Measurements from ENCODE around the gene JMJD1C.

The JMJD1C gene

DNA sequence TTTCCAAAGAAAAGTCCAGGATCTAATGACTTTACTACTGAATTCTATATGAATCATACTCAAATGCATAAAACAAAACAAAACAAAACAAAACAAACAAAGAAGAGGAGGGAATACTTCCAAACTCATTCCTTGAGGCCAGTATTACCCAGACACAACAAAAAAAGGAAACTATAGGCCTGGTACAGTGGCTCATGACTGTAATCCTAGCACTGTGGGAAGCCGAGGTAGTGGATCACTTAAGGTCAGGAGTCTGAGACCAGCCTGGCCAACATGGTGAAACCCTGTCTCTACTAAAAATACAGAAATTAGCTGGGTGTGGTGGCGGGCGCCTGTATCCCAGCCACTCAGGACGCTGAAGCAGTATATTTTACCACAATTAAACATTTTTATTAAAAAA lies 218.0 kb downstream of the JMJD1C start:
- TF ChIP-seq, protein P1, sequence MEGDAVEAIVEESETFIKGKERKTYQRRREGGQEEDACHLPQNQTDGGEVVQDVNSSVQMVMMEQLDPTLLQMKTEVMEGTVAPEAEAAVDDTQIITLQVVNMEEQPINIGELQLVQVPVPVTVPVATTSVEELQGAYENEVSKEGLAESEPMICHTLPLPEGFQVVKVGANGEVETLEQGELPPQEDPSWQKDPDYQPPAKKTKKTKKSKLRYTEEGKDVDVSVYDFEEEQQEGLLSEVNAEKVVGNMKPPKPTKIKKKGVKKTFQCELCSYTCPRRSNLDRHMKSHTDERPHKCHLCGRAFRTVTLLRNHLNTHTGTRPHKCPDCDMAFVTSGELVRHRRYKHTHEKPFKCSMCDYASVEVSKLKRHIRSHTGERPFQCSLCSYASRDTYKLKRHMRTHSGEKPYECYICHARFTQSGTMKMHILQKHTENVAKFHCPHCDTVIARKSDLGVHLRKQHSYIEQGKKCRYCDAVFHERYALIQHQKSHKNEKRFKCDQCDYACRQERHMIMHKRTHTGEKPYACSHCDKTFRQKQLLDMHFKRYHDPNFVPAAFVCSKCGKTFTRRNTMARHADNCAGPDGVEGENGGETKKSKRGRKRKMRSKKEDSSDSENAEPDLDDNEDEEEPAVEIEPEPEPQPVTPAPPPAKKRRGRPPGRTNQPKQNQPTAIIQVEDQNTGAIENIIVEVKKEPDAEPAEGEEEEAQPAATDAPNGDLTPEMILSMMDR (IDR thresholded peaks at IDR 0.05; ENCODE audit: insufficient read depth, low read length, poor library complexity, severe bottlenecking), result no peak
- no peak for DNase-seq (ENCODE audit: extremely low read depth, insufficient read length)
- H3K36me3 ChIP-seq (ENCODE audit: control insufficient read depth, insufficient read depth, low read length), result no peaks in the 10 kb centered on the region; the same call in 1 of the 2 replicates

DNA sequence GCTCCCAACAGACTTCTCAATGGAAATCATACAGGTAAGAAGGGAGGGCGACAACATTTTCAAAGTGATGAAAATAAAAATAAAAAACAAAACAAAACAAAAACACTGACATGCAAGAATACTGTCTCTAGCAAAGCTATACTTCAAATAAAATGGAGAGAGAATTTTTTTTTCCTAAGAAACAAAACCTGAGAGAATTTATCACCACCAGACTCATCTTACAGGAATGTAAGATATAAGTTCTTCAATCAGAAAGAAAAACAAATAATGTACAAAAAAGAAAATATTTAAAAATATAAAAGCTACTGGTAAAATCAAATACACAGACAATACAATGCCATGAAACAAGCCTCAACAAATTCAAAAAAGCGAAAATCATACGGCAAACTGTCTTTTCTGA lies 219.4 kb downstream of the JMJD1C start:
- TF ChIP-seq, protein P1 (IDR thresholded peaks at IDR 0.05; ENCODE audit: insufficient read depth, low read length, poor library complexity, severe bottlenecking), result no peak
- H3K4me3 ChIP-seq (replicated peaks; ENCODE audit: low read depth, low read length), result no peak overlapping the region

More for the DNA sequence above, 218.0 kb downstream of the JMJD1C start:
- Histone ChIP-seq H3K4me3 (replicated peaks; ENCODE audit: low read depth, low read length) (no peak overlapping the region), H3K27me3 (replicated peaks; ENCODE audit: control insufficient read depth, insufficient read depth, low read length) (no peaks in the 10 kb centered on the region)

GRCh38 chr10:63241841-63242281 lies 223.9 kb downstream of the JMJD1C start:
- no peak for DNase-seq (ENCODE audit: extremely low read depth, insufficient read length)
- H3K27me3 ChIP-seq (replicated peaks; ENCODE audit: control insufficient read depth, insufficient read depth, low read length), result no peaks in the 10 kb centered on the region
- H3K36me3 ChIP-seq (ENCODE audit: control insufficient read depth, insufficient read depth, low read length), result no peaks in the 10 kb centered on the region
- H3K4me3 ChIP-seq (replicated peaks; ENCODE audit: low read depth, low read length), result peak overlapping the region; percentile 27
- TF ChIP-seq, protein P1 (IDR thresholded peaks at IDR 0.05; ENCODE audit: insufficient read depth, low read length, poor library complexity, severe bottlenecking), result no peak

More for the DNA sequence above, 219.4 kb downstream of the JMJD1C start:
- H3K36me3 ChIP-seq (ENCODE audit: control insufficient read depth, insufficient read depth, low read length), result no peaks in the 10 kb centered on the region; the same call in 1 of the 2 replicates
- H3K27me3 ChIP-seq (replicated peaks; ENCODE audit: control insufficient read depth, insufficient read depth, low read length), result no peaks in the 10 kb centered on the region
- no peak for DNase-seq (ENCODE audit: extremely low read depth, insufficient read length)

- H3K4me3 ChIP-seq (replicated peaks; ENCODE audit: low read depth, low read length), result no peak overlapping the region
- TF ChIP-seq, protein P1 (IDR thresholded peaks at IDR 0.05; ENCODE audit: insufficient read depth, low read length, poor library complexity, severe bottlenecking), result no peak
- no peaks in the 10 kb centered on the region for H3K36me3 ChIP-seq (ENCODE audit: control insufficient read depth, insufficient read depth, low read length)
- DNase-seq (ENCODE audit: extremely low read depth, insufficient read length), result no peak
- no peaks in the 10 kb centered on the region for H3K27me3 ChIP-seq (replicated peaks; ENCODE audit: control insufficient read depth, insufficient read depth, low read length)
Observed at GRCh38 chr10:63240807-63241206, 225.0 kb downstream of the JMJD1C start.

DNA sequence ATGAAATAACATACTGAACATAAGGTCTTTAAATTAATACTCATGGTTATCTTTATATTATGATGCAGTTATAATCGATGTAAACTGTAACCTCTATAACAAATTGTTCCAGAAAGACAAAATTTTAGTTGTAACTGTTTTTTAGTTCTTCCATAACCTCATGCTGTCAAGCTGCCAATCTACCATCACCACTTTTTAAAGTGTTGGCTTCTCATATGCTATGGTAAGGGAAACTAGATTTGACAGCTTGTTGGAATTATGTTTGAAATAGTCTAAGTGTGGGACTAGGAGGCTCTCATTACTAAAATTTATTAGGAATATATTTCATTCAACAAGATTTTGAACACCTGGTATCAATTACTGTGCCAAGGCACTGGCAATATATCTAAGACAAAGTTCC lies 227.3 kb downstream of the JMJD1C start:
- no peaks in the 10 kb centered on the region for H3K36me3 ChIP-seq (ENCODE audit: control insufficient read depth, insufficient read depth, low read length)
- TF ChIP-seq, protein P1 (IDR thresholded peaks at IDR 0.05; ENCODE audit: insufficient read depth, low read length, poor library complexity, severe bottlenecking), result no peak
- no peaks in the 10 kb centered on the region for H3K27me3 ChIP-seq (replicated peaks; ENCODE audit: control insufficient read depth, insufficient read depth, low read length)
- no peak overlapping the region for H3K4me3 ChIP-seq (replicated peaks; ENCODE audit: low read depth, low read length)
- no peak for DNase-seq (ENCODE audit: extremely low read depth, insufficient read length)

DNA sequence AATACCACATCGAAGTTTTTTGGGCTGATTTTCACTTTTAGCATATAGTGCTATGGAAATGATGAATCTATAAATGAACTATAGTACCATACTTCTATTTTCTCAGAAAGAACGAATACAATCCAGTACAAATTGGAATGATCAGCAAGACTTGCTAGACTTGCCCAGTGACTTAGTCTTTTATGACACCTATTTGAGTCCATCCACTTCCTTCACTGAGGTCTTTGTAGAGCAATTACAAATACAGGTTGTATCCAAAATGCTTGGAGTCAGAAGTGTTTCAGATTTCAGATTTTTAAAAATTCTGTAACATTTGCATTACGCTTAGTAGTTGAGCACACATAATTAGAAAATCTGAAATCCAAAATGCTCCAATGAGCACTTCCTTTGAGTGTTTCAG lies 228.4 kb downstream of the JMJD1C start:
- Histone ChIP-seq H3K27me3 (replicated peaks; ENCODE audit: control insufficient read depth, insufficient read depth, low read length) (no peaks in the 10 kb centered on the region), H3K4me3 (replicated peaks; ENCODE audit: low read depth, low read length) (no peak overlapping the region), H3K36me3 (ENCODE audit: control insufficient read depth, insufficient read depth, low read length) (no peaks in the 10 kb centered on the region)
- TF ChIP-seq, protein P1 (IDR thresholded peaks at IDR 0.05; ENCODE audit: insufficient read depth, low read length, poor library complexity, severe bottlenecking), result no peak
- DNase-seq (ENCODE audit: extremely low read depth, insufficient read length), result no peak
